ENCODE measurements around the gene SLN. TPM values are rescaled to one million over a fixed set of nuclear protein-coding genes. Genes with fewer than 3 reads are reported as not detected.

SLN gene
- total RNA-seq, 1 donor from 2014 or later: 5.7 TPM

DNA sequence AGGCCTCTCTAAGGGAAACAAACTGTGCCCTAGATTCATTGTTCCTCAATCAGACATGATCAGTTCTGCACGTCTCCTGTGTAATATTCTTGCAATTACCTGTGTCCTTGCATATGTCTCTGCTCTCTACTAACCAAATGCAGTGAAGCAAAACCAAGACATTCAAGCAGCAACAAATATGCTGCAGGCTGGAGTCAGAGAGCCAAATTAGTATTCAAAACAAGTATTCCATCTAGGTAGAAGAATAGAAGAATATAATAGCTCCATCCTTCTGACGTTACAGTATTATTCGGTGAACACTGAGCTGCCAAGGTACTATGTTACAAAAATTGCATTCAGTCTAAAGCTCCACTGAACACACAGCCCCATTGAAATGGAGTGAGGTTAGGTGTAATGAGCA lies 51.8 kb downstream of the SLN start:
- intact Hi-C loops (cut with micrococcal nuclease): no loop called here
- no peak for ATAC-seq
- no peak for DNase-seq

DNA sequence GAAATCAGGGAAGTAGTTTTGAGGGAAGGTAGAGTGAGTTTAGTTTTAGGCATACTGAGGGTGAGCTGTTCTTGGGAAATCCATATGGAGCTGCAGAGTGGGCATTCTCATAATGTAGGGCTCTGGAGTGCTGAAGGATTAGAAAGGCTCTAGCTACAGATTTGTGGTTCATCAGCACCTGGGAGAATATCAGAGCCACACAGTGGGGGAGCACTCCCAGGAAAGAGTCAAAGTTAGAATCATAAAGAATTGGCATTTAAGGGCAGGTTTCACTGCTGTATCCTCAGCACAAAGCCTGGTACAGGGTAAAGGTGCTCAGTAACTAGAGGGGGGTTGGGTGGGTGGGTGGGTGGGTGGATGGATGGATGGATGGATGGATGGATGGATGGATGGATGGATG lies 52.5 kb downstream of the SLN start:
- DNase-seq: no peak
- ATAC-seq: no peak

More for the DNA sequence above, 52.5 kb downstream of the SLN start:
- intact Hi-C loops (cut with micrococcal nuclease): no loop called here

Other genes starting within 250 kb of the SLN start
- gene ALKBH8, start 146.3 kb downstream of the SLN start, total RNA-seq: 6.8 TPM
- 0.92 TPM for gene ELMOD1, start 120.9 kb downstream of the SLN start, total RNA-seq
- 0.52 TPM for gene SLC35F2, start 146.7 kb upstream of the SLN start, total RNA-seq
- gene RAB39A, start 216.4 kb upstream of the SLN start, total RNA-seq: not detected

Data from left ventricle myocardium superior (tissue), 1 donor.